Right lobe of liver (tissue), 4 donors: ENCODE results near the gene RNU11.

Source experiments
- CTCF ChIP-seq, 4 donors: fragments of 200-600 bp in 3 of 4; fragments of 450-650 bp in 1 of 4; IDR thresholded peaks; one replicate each; pipeline versions ENCODE4 v1.5.1 to v1.8.0; 2016 to 2022; ENCODE audit warnings: antibody characterized with exemption in 4 of 4, mild to moderate bottlenecking in 2 of 4
- POLR2A ChIP-seq: fragments of 450-650 bp; IDR thresholded peaks from one replicate; pipeline ENCODE4 v1.6.1; 2017; ENCODE audit warnings: antibody characterized with exemption, mild to moderate bottlenecking
- donor health status: DM: no; HTN: no; CAD: no.
- donor health status: DM: no; HTN: no; CAD: no.
- donor health status: DM: no; HTN: yes; CAD: no.

DNA sequence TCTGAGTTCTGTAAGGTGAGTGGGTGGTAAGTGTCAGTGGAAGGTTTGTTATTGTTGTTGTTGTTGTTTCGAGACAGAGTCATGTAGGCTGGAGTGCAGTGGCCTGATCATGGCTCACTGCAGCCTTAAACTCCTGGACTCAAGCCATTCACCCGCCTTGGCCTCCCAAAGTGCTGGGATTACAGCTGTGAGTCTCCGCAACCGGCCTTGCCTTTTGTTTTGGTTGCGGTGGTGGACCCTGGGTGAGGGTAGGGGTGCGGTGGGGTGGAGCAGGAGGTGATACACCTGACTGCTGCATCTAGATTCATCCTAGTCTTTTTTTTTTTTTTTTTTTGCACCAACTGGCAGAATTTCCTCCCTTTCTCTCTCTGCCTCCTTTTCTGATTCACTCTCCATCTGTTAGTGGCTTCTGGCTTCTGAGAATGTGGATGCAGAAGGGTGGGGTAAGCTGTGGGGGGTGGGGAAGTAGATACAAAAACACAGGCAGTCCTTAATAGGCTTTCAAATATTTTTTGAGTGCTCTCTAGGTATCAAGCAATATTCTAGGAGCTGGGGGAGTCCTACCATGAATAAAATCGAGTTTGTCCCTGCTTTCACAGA lies 15.6 kb downstream of the RNU11 start:
- TF ChIP-seq POLR2A (no peak), CTCF (IDR thresholded peaks at IDR 0.05) (no peak)
